Neural cell (in vitro differentiated cells): ENCODE measurements around the gene ALK. TPM values are rescaled to one million over a fixed set of nuclear protein-coding genes. Genes with fewer than 3 reads are reported as not detected.

Source experiments
- H2AFZ ChIP-seq: fragments of 200-600, 300-800 bp; sonication (generic), shearing (Covaris generic); 2 replicates; pipeline ENCODE4 v1.6.0; 2014; ENCODE audit warnings: low read depth, mild to moderate bottlenecking, antibody characterized with exemption, low read length, moderate library complexity
- H3F3A ChIP-seq: fragments of 200-600 bp; shearing (Covaris generic); 2 replicates; pipeline ENCODE4 v1.6.1; 2016; ENCODE audit warnings: mild to moderate bottlenecking, moderate library complexity, mixed read lengths, antibody characterized with exemption, low read length; ENCODE audit not compliant: insufficient read depth, poor library complexity, severe bottlenecking
- H3K27ac ChIP-seq: fragments of 200-600, 300-800 bp; sonication (generic), shearing (Covaris generic); 2 replicates; pipeline ENCODE4 v1.5.1; 2014; ENCODE audit warnings: mild to moderate bottlenecking, low read length, moderate library complexity
- H3K27me3 ChIP-seq: fragments of 300-800, 200-600 bp; sonication (generic), shearing (Covaris generic); 2 replicates; pipeline ENCODE4 v1.6.0; 2014; ENCODE audit warnings: mild to moderate bottlenecking, low read depth, low read length, moderate library complexity; ENCODE audit not compliant: insufficient read depth
- H3K36me3 ChIP-seq: fragments of 300-800, 200-600 bp; sonication (generic), shearing (Covaris generic); 2 replicates; pipeline ENCODE4 v1.5.1; 2014; ENCODE audit warnings: mild to moderate bottlenecking, antibody characterized with exemption, low read length, moderate library complexity; ENCODE audit not compliant: insufficient read depth
- H3K4me2 ChIP-seq: fragments of 300-800, 200-600 bp; sonication (generic), shearing (Covaris generic); 2 replicates; pipeline ENCODE4 v1.6.0; 2014; ENCODE audit warnings: mild to moderate bottlenecking, low read length
- H3K4me3 ChIP-seq: fragments of 300-800, 200-600 bp; sonication (generic), shearing (Covaris generic); 2 replicates; pipeline ENCODE4 v1.5.1; 2014; ENCODE audit warnings: mild to moderate bottlenecking, low read length, moderate library complexity
- H3K79me2 ChIP-seq: fragments of 200-600 bp; shearing (Covaris generic); replicated peaks from 2 replicates; pipeline ENCODE4 v1.6.0; 2014; ENCODE audit warnings: mild to moderate bottlenecking, low read length, moderate library complexity; ENCODE audit not compliant: insufficient read depth
- H3K9ac ChIP-seq: fragments of 300-800, 200-600 bp; sonication (generic), shearing (Covaris generic); 2 replicates; pipeline ENCODE4 v1.6.1; 2016; ENCODE audit warnings: mild to moderate bottlenecking, low read length, mixed read lengths
- H3K9me2 ChIP-seq: fragments of 200-600 bp; shearing (Covaris generic); 2 replicates; pipeline ENCODE4 v1.6.1; 2016; ENCODE audit warnings: mild to moderate bottlenecking, low read length, mixed read lengths; ENCODE audit not compliant: insufficient read depth
- H3K9me3 ChIP-seq: fragments of 200-600, 300-800 bp; sonication (generic), shearing (Covaris generic); 2 replicates; pipeline ENCODE4 v1.6.1; 2016; ENCODE audit warnings: mild to moderate bottlenecking, mixed run types, low read length, moderate library complexity, mixed read lengths
- H4K20me1 ChIP-seq: fragments of 200-600 bp; shearing (Covaris generic); 2 replicates; pipeline ENCODE4 v1.6.1; 2016; ENCODE audit warnings: mild to moderate bottlenecking, mixed run types; ENCODE audit not compliant: insufficient read depth
- CTCF ChIP-seq: fragments of 450-650 bp; IDR thresholded peaks from 2 replicates; pipeline ENCODE4 v1.5.1; 2014; ENCODE audit warnings: antibody characterized with exemption, mild to moderate bottlenecking, moderate library complexity; ENCODE audit not compliant: poor library complexity, severe bottlenecking
- EP300 ChIP-seq: fragments of 450-650 bp; conservative IDR thresholded peaks from 2 replicates; pipeline ENCODE4 v1.6.1; 2014; ENCODE audit warnings: antibody characterized with exemption, mild to moderate bottlenecking, moderate library complexity; ENCODE audit not compliant: poor library complexity, severe bottlenecking
- EZH2 ChIP-seq: fragments of 200-600, 300-800 bp; shearing (Covaris generic), sonication (generic); IDR thresholded peaks from 2 replicates; pipeline ENCODE4 v1.6.1; 2014; ENCODE audit warnings: antibody characterized with exemption, low read length, borderline replicate concordance, mild to moderate bottlenecking; ENCODE audit not compliant: insufficient read depth, poor library complexity, severe bottlenecking
- MXI1 ChIP-seq: fragments of 450-650 bp; conservative IDR thresholded peaks from 2 replicates; pipeline ENCODE4 v1.6.1; 2014; ENCODE audit warnings: antibody characterized with exemption, mild to moderate bottlenecking; ENCODE audit not compliant: poor library complexity, severe bottlenecking
- POLR2AphosphoS5 ChIP-seq: IDR thresholded peaks from 2 replicates; pipeline ENCODE4 v1.6.1; 2012
- RAD21 ChIP-seq: fragments of 450-650 bp; conservative IDR thresholded peaks from 2 replicates; pipeline ENCODE4 v1.6.1; 2014; ENCODE audit warnings: antibody characterized with exemption, mild to moderate bottlenecking, moderate library complexity
- REST ChIP-seq: IDR thresholded peaks from 2 replicates; pipeline ENCODE4 v1.6.1; 2012; ENCODE audit warnings: borderline replicate concordance
- SMC3 ChIP-seq: fragments of 450-650 bp; conservative IDR thresholded peaks from 2 replicates; pipeline ENCODE4 v1.6.1; 2014; ENCODE audit warnings: antibody characterized with exemption, mild to moderate bottlenecking, moderate library complexity; ENCODE audit not compliant: poor library complexity
- TAF1 ChIP-seq: IDR thresholded peaks from 2 replicates; pipeline ENCODE4 v1.6.1; 2012; ENCODE audit warnings: low read depth
- polyA plus RNA-seq: library from polyadenylated mRNA; depleted of rRNA; stranded (reverse); fragments of >200 nt; gene quantifications from 2 replicates; pipeline ENCODE4 v1.2.3, GENCODE V29; 2014

Gene ALK
- polyA plus RNA-seq, 1 donor from 2014 or later, result 7.1 TPM

- Histone ChIP-seq H4K20me1 (no peaks in the 10 kb centered on the region), H3K27ac (no peak overlapping the region), H3K4me2 (no peak overlapping the region), H3K9me2 (no peaks in the 10 kb centered on the region), H3F3A (no peaks in the 10 kb centered on the region), H2AFZ (no peak overlapping the region), H3K4me3 (no peak overlapping the region), H3K36me3 (no peaks in the 10 kb centered on the region), H3K9ac (no peak overlapping the region), H3K9me3 (no peaks in the 10 kb centered on the region), H3K79me2 (no peaks in the 10 kb centered on the region), H3K27me3 (no peaks in the 10 kb centered on the region)
- TF ChIP-seq EP300, result no peak
- TF ChIP-seq REST, result no peak
- TF ChIP-seq POLR2AphosphoS5, result no peak
Measured at GRCh38 chr2:29619689-29620088, 301.7 kb downstream of the ALK start.

GRCh38 chr2:29618024-29618423 lies 303.4 kb downstream of the ALK start:
- no peak overlapping the region for H3K4me2 ChIP-seq
- no peaks in the 10 kb centered on the region for H3K27me3 ChIP-seq
- H3K79me2 ChIP-seq, result no peaks in the 10 kb centered on the region
- H3K36me3 ChIP-seq, result no peaks in the 10 kb centered on the region
- H3K9me2 ChIP-seq, result no peaks in the 10 kb centered on the region
- no peak for TF ChIP-seq EP300
- TF ChIP-seq SMC3, result no peak
- TF ChIP-seq CTCF, result no peak
- TF ChIP-seq TAF1, result no peak
- TF ChIP-seq MXI1, result no peak
- TF ChIP-seq EZH2, result no peak
- TF ChIP-seq RAD21, result no peak
- no peak for TF ChIP-seq POLR2AphosphoS5
- no peak for TF ChIP-seq REST
- H3K4me3 ChIP-seq, result no peak overlapping the region
- H3K9ac ChIP-seq, result no peak overlapping the region
- H2AFZ ChIP-seq, result no peak overlapping the region
- no peaks in the 10 kb centered on the region for H3K9me3 ChIP-seq
- no peak overlapping the region for H3K27ac ChIP-seq
- H3F3A ChIP-seq, result no peaks in the 10 kb centered on the region
- H4K20me1 ChIP-seq, result no peaks in the 10 kb centered on the region
